OCI-LY1 (cell line): ENCODE results near the gene PCSK5.

Experiments
- H2AFZ ChIP-seq: fragments of 200-600 bp; sonication (generic), shearing (Covaris generic); 2 replicates; pipeline ENCODE4 v1.6.0; 2014; ENCODE audit warnings: antibody characterized with exemption, mild to moderate bottlenecking, low read length
- H3F3A ChIP-seq: fragments of 200-600 bp; sonication (generic), shearing (Covaris generic); 2 replicates; pipeline ENCODE4 v1.6.0; 2014; ENCODE audit warnings: mild to moderate bottlenecking, antibody characterized with exemption, low read length, moderate library complexity; ENCODE audit not compliant: insufficient read depth
- H3K27ac ChIP-seq: fragments of 200-600 bp; sonication (generic); 2 replicates; pipeline ENCODE4 v1.5.1; 2014; ENCODE audit warnings: low read length, mixed run types, mild to moderate bottlenecking, low read depth; ENCODE audit not compliant: poor library complexity, severe bottlenecking
- H3K27me3 ChIP-seq: fragments of 200-600 bp; sonication (generic); 2 replicates; pipeline ENCODE4 v1.6.0; 2014; ENCODE audit warnings: antibody characterized with exemption, mild to moderate bottlenecking, low read length, moderate library complexity; ENCODE audit not compliant: insufficient read depth
- H3K36me3 ChIP-seq: fragments of 200-600 bp; sonication (generic); 2 replicates; pipeline ENCODE4 v1.6.1; 2014; ENCODE audit warnings: mild to moderate bottlenecking, antibody characterized with exemption, low read length, moderate library complexity, mixed read lengths; ENCODE audit not compliant: insufficient read depth
- H3K4me1 ChIP-seq: fragments of 200-600 bp; sonication (generic); 2 replicates; pipeline ENCODE4 v1.5.1; 2014; ENCODE audit warnings: mild to moderate bottlenecking, low read length, moderate library complexity; ENCODE audit not compliant: insufficient read depth, severe bottlenecking
- H3K4me2 ChIP-seq: fragments of 200-600 bp; sonication (generic), shearing (Covaris generic); 2 replicates; pipeline ENCODE4 v1.6.1; 2014; ENCODE audit warnings: low read length
- H3K4me3 ChIP-seq: fragments of 200-600 bp; sonication (generic); 2 replicates; pipeline ENCODE4 v1.5.1; 2014; ENCODE audit warnings: low read length, low read depth, mild to moderate bottlenecking, mixed read lengths; ENCODE audit not compliant: poor library complexity, severe bottlenecking
- H3K79me2 ChIP-seq: fragments of 200-600 bp; shearing (Covaris generic); 2 replicates; pipeline ENCODE4 v1.6.1; 2016; ENCODE audit warnings: mixed run types, low read length, mixed read lengths; ENCODE audit not compliant: insufficient read depth
- H3K9ac ChIP-seq: fragments of 200-600 bp; sonication (generic), shearing (Covaris generic); 2 replicates; pipeline ENCODE4 v1.6.1; 2014; ENCODE audit warnings: mild to moderate bottlenecking, low read length, mixed read lengths
- H3K9me2 ChIP-seq: fragments of 200-600 bp; sonication (generic), shearing (Covaris generic); 2 replicates; pipeline ENCODE4 v1.6.1; 2014; ENCODE audit warnings: low read depth, mild to moderate bottlenecking, low read length, mixed read lengths
- H3K9me3 ChIP-seq: fragments of 200-600 bp; shearing (Covaris generic); 2 replicates; pipeline ENCODE4 v1.6.1; 2014; ENCODE audit warnings: low read length, mixed read lengths
- H4K20me1 ChIP-seq: fragments of 200-600 bp; sonication (generic), shearing (Covaris generic); 2 replicates; pipeline ENCODE4 v1.6.0; 2016; ENCODE audit warnings: mild to moderate bottlenecking, low read length; ENCODE audit not compliant: insufficient read depth
- CTCF ChIP-seq: fragments of 200-600 bp; sonication (generic), shearing (Covaris generic); IDR thresholded peaks from 2 replicates; pipeline ENCODE4 v1.5.1; 2017; ENCODE audit warnings: mild to moderate bottlenecking, antibody characterized with exemption, low read length, moderate library complexity, mixed read lengths
- EZH2 ChIP-seq: fragments of 200-600 bp; sonication (generic), shearing (Covaris generic); IDR thresholded peaks from 2 replicates; pipeline ENCODE4 v1.8.0; 2017; ENCODE audit warnings: borderline replicate concordance, mixed run types, mild to moderate bottlenecking, antibody characterized with exemption, low read length, moderate library complexity, mixed read lengths

Gene PCSK5

GRCh38 chr9:76166526-76166925, 276.1 kb downstream of the PCSK5 start:
- Histone ChIP-seq H3K4me2 (no peak overlapping the region), H3K4me3 (no peak overlapping the region), H3K9me3 (no peaks in the 10 kb centered on the region), H3K27ac (no peak overlapping the region), H3K36me3 (no peaks in the 10 kb centered on the region), H2AFZ (no peak overlapping the region), H3K9ac (no peak overlapping the region), H3K79me2 (no peaks in the 10 kb centered on the region), H4K20me1 (no peaks in the 10 kb centered on the region), H3K4me1 (no peaks in the 10 kb centered on the region), H3K9me2 (no peaks in the 10 kb centered on the region), H3F3A (no peaks in the 10 kb centered on the region), H3K27me3 (no peaks in the 10 kb centered on the region)
- TF ChIP-seq EZH2 = no peak
- TF ChIP-seq CTCF = no peak

GRCh38 chr9:76176171-76176570, 285.7 kb downstream of the PCSK5 start:
- Histone ChIP-seq H3K9me3 (no peaks in the 10 kb centered on the region), H3K9ac (no peak overlapping the region), H3K27ac (no peak overlapping the region), H3K4me3 (no peak overlapping the region), H2AFZ (no peak overlapping the region), H3K36me3 (no peaks in the 10 kb centered on the region), H3F3A (no peaks in the 10 kb centered on the region), H3K4me1 (no peaks in the 10 kb centered on the region), H3K4me2 (no peak overlapping the region), H3K27me3 (no peaks in the 10 kb centered on the region), H4K20me1 (no peaks in the 10 kb centered on the region), H3K79me2 (no peaks in the 10 kb centered on the region), H3K9me2 (no peaks in the 10 kb centered on the region)
- TF ChIP-seq CTCF (no peak), EZH2 (no peak)

- Histone ChIP-seq H3K36me3 (no peaks in the 10 kb centered on the region), H3K27me3 (no peaks in the 10 kb centered on the region), H3K27ac (no peak overlapping the region), H3K4me3 (no peak overlapping the region), H3K4me1 (no peaks in the 10 kb centered on the region), H4K20me1 (no peaks in the 10 kb centered on the region), H3K79me2 (no peaks in the 10 kb centered on the region), H2AFZ (no peak overlapping the region), H3K9me2 (no peaks in the 10 kb centered on the region), H3F3A (no peaks in the 10 kb centered on the region), H3K4me2 (no peak overlapping the region), H3K9me3 (no peaks in the 10 kb centered on the region), H3K9ac (no peak overlapping the region)
- TF ChIP-seq CTCF = no peak
- no peak for TF ChIP-seq EZH2
These were observed 287.5 kb downstream of the PCSK5 start for GRCh38 chr9:76177931-76178330.
